ENCODE data around the gene XIAP. TPM values are rescaled to one million over a fixed set of nuclear protein-coding genes. Genes with fewer than 3 reads are reported as not detected.
A peak's percentile ranks its signal among the peaks of the same experiment; 100 is the strongest.

Gene XIAP
- total and polyA plus RNA-seq, 9 of the 15 experiments (the other 6 are each of a cell fraction or from before 2014, with no cell fraction given), result 5.7 to 40.5 (median 19.8) TPM

DNA sequence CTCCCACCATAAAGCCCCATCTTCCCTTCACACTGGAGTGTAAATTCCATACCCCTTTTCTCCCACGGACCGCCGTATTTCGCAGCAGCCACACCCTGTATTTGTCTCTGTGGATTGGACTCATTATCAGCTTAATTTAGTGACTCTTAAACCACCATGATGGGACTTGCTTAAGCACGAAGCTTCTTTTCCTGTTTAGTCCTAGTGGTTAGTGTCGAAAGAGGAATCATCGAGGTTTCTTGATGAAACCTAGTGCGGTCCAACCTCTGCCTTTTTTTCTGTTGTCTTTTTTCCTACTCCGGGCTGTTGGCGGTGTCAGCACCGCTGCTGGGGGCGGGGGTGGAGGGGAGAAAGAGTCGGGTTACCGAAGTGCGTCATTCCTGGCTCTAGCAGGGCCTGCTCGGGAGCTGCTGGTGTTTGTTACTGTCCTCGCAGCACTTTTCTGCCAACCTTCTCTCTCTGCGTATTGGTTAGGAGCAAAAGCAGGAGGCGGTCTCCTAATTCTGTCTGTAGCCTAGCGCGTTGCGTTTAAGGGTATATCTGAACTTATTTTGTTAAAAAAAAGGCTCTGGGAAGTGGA is 103.0 kb downstream of the XIAP start (continued):
- TF ChIP-seq NEUROD1 (IDR thresholded peaks at IDR 0.05; ENCODE audit: borderline replicate concordance, low read depth, low read length, partially characterized antibody) (peak; percentile 23), ZNF133 (CRISPR knock-in tag; IDR thresholded peaks at IDR 0.05) (no peak), RBFOX2 (IDR thresholded peaks at IDR 0.05; ENCODE audit: low read depth, low read length) (peak; percentile 67), BRD4 (IDR thresholded peaks at IDR 0.05) (peak; percentile 25; the same call in 1 of the 2 replicates), TAL1 (IDR thresholded peaks at IDR 0.05) (peak; percentile 6; the same call in 1 of the 2 replicates), SMARCC2 (IDR thresholded peaks at IDR 0.05; ENCODE audit: low read depth) (no peak), ZFX (CRISPR knock-in tag; IDR thresholded peaks at IDR 0.05) (peak; percentile 60), SAP30 (IDR thresholded peaks at IDR 0.05; ENCODE audit: borderline replicate concordance, insufficient read depth, low read depth, low read length, poor library complexity, severe bottlenecking) (no peak), GABPB1 (CRISPR knock-in tag; IDR thresholded peaks at IDR 0.05) (0 out of 2 replicates have a peak, but pooled peaks have one; percentile 23), ATF1 (CRISPR knock-in tag; IDR thresholded peaks at IDR 0.05) (no peak), ATF1 (tag; IDR thresholded peaks at IDR 0.05) (peak; percentile 81), ZNF766 (CRISPR knock-in tag; conservative IDR thresholded peaks at IDR 0.05) (peak; percentile 99), ELF4 (CRISPR knock-in tag; IDR thresholded peaks at IDR 0.05) (no peak), MLLT1 (IDR thresholded peaks at IDR 0.05) (peak; percentile 33 to 82; a peak in 3 of 4 replicates), DNMT1 (IDR thresholded peaks at IDR 0.05) (no peak), SIX5 (IDR thresholded peaks at IDR 0.05; ENCODE audit: borderline replicate concordance in 1 of 2, insufficient read depth in 1 of 2, low read depth in 1 of 2, low read length in 2 of 2) (peak in 1 of 2 experiments; percentile 19; a peak in 1 of 4 replicates), ARID1B (IDR thresholded peaks at IDR 0.05) (peak; percentile 34; the same call in 1 of the 2 replicates), SUPT5H (IDR thresholded peaks at IDR 0.05) (peak; percentile 78), MEIS2 (IDR thresholded peaks at IDR 0.05; ENCODE audit: partially characterized antibody) (peak; percentile 47), EGR1 (conservative IDR thresholded peaks at IDR 0.05) (peak; percentile 85), HNRNPLL (IDR thresholded peaks at IDR 0.05; ENCODE audit: low read depth, low read length, poor library complexity, severe bottlenecking) (peak; percentile 41)
- TF ChIP-seq, protein P1, sequence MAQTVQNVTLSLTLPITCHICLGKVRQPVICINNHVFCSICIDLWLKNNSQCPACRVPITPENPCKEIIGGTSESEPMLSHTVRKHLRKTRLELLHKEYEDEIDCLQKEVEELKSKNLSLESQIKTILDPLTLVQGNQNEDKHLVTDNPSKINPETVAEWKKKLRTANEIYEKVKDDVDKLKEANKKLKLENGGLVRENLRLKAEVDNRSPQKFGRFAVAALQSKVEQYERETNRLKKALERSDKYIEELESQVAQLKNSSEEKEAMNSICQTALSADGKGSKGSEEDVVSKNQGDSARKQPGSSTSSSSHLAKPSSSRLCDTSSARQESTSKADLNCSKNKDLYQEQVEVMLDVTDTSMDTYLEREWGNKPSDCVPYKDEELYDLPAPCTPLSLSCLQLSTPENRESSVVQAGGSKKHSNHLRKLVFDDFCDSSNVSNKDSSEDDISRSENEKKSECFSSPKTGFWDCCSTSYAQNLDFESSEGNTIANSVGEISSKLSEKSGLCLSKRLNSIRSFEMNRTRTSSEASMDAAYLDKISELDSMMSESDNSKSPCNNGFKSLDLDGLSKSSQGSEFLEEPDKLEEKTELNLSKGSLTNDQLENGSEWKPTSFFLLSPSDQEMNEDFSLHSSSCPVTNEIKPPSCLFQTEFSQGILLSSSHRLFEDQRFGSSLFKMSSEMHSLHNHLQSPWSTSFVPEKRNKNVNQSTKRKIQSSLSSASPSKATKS (CRISPR knock-in tag; IDR thresholded peaks at IDR 0.05), result no peak
- TF ChIP-seq, protein P2, sequence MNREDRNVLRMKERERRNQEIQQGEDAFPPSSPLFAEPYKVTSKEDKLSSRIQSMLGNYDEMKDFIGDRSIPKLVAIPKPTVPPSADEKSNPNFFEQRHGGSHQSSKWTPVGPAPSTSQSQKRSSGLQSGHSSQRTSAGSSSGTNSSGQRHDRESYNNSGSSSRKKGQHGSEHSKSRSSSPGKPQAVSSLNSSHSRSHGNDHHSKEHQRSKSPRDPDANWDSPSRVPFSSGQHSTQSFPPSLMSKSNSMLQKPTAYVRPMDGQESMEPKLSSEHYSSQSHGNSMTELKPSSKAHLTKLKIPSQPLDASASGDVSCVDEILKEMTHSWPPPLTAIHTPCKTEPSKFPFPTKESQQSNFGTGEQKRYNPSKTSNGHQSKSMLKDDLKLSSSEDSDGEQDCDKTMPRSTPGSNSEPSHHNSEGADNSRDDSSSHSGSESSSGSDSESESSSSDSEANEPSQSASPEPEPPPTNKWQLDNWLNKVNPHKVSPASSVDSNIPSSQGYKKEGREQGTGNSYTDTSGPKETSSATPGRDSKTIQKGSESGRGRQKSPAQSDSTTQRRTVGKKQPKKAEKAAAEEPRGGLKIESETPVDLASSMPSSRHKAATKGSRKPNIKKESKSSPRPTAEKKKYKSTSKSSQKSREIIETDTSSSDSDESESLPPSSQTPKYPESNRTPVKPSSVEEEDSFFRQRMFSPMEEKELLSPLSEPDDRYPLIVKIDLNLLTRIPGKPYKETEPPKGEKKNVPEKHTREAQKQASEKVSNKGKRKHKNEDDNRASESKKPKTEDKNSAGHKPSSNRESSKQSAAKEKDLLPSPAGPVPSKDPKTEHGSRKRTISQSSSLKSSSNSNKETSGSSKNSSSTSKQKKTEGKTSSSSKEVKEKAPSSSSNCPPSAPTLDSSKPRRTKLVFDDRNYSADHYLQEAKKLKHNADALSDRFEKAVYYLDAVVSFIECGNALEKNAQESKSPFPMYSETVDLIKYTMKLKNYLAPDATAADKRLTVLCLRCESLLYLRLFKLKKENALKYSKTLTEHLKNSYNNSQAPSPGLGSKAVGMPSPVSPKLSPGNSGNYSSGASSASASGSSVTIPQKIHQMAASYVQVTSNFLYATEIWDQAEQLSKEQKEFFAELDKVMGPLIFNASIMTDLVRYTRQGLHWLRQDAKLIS (CRISPR knock-in tag; IDR thresholded peaks at IDR 0.05), result peak; percentile 72; the same call in 1 of the 2 replicates
